SK-N-SH (cell line): ENCODE measurements around the gene METTL15. TPM values are rescaled to one million over a fixed set of nuclear protein-coding genes. Genes with fewer than 3 reads are reported as not detected.

Experiments
- CTCF ChIA-PET: fragments of 300-600, 350-600 bp; formaldehyde crosslinking; extraction: SDS; loops from one replicate; lab custom pipeline; 2021; lab: Yijun Ruan, JAX
- POLR2A ChIA-PET: fragments of 350-600 bp; sonication (Branson Sonifier 250); formaldehyde crosslinking; extraction: SDS; loops from one replicate; lab custom pipeline; 2020; ENCODE audit warnings: antibody characterized with exemption, inconsistent platforms; lab: Yijun Ruan, JAX
- DNase-seq: peaks from one replicate; pipeline ENCODE4 v3.0.0; 2012
- H2AFZ ChIP-seq: fragments of 200-600 bp; sonication (generic); 2 replicates; pipeline ENCODE4 v1.8.1; 2016; ENCODE audit warnings: antibody characterized with exemption, mild to moderate bottlenecking, low read depth
- H3F3A ChIP-seq: fragments of 200-600 bp; sonication (generic); replicated peaks from 2 replicates; pipeline ENCODE3; 2016; ENCODE audit warnings: antibody characterized with exemption, mild to moderate bottlenecking; ENCODE audit not compliant: insufficient read depth
- H3K27ac ChIP-seq, 2 experiments: fragments of 200-500 bp in 1 of 2; fragments of 200-600 bp in 1 of 2; sonication (Bioruptor generic) in 1 of 2; sonication (generic), shearing (Covaris generic) in 1 of 2; 2 replicates each; pipeline versions ENCODE4 v1.5.1 to v1.6.1; 2014 to 2016; ENCODE audit warnings: low read depth in 2 of 2, inconsistent platforms in 1 of 2, low read length in 1 of 2, mild to moderate bottlenecking in 1 of 2, mixed read lengths in 1 of 2
- H3K27me3 ChIP-seq: fragments of 200-600 bp; sonication (generic), shearing (Covaris generic); 2 replicates; pipeline ENCODE4 v1.6.1; 2016; ENCODE audit warnings: mixed run types; ENCODE audit not compliant: insufficient read depth
- H3K36me3 ChIP-seq, 2 experiments: fragments of 200-500 bp in 1 of 2; fragments of 200-600 bp in 1 of 2; sonication (Bioruptor generic) in 1 of 2; sonication (generic) in 1 of 2; replicated peaks in 1 of 2; 2 replicates each; pipeline versions ENCODE3 to v1.5.1; 2014 to 2016; ENCODE audit warnings: low read length in 1 of 2, mild to moderate bottlenecking in 1 of 2; ENCODE audit not compliant: insufficient read depth in 2 of 2, control insufficient read depth in 1 of 2
- H3K4me1 ChIP-seq, 2 experiments: fragments of 200-500 bp in 1 of 2; fragments of 200-600 bp in 1 of 2; sonication (Bioruptor generic) in 1 of 2; sonication (generic), shearing (Covaris generic) in 1 of 2; 2 replicates each; pipeline versions ENCODE4 v1.5.1 to v1.6.1; 2014 to 2016; ENCODE audit warnings: low read depth in 1 of 2, low read length in 1 of 2, mixed run types in 1 of 2; ENCODE audit not compliant: insufficient read depth in 2 of 2, control insufficient read depth in 1 of 2
- H3K4me2 ChIP-seq: fragments of 200-600 bp; sonication (generic), shearing (Covaris generic); 2 replicates; pipeline ENCODE4 v1.6.1; 2017; ENCODE audit warnings: mixed run types
- H3K4me3 ChIP-seq, 2 experiments: fragments of 200-500 bp in 1 of 2; fragments of 200-600 bp in 1 of 2; sonication (Bioruptor generic) in 1 of 2; sonication (generic), shearing (Covaris generic) in 1 of 2; 2 replicates each; pipeline versions ENCODE4 v1.5.1 to v1.8.1; 2014 to 2016; ENCODE audit warnings: low read depth in 2 of 2, inconsistent platforms in 1 of 2, low read length in 1 of 2, mild to moderate bottlenecking in 1 of 2, mixed read lengths in 1 of 2, moderate library complexity in 1 of 2
- H3K79me2 ChIP-seq: fragments of 200-600 bp; sonication (generic); 2 replicates; pipeline ENCODE4 v1.8.1; 2017; ENCODE audit warnings: mild to moderate bottlenecking; ENCODE audit not compliant: insufficient read depth
- H3K9ac ChIP-seq: fragments of 200-600 bp; sonication (generic); 2 replicates; pipeline ENCODE4 v1.6.1; 2017; ENCODE audit warnings: mixed run types
- H3K9me2 ChIP-seq: fragments of 200-600 bp; sonication (generic); 2 replicates; pipeline ENCODE4 v1.6.1; 2017; ENCODE audit warnings: mixed run types
- H3K9me3 ChIP-seq: fragments of 200-600 bp; sonication (generic); 2 replicates; pipeline ENCODE4 v1.6.1; 2017; ENCODE audit warnings: mixed run types, mild to moderate bottlenecking, moderate library complexity
- H4K20me1 ChIP-seq: fragments of 200-600 bp; sonication (generic); 2 replicates; pipeline ENCODE4 v1.6.1; 2017; ENCODE audit warnings: mild to moderate bottlenecking, mixed run types; ENCODE audit not compliant: insufficient read depth
- ELF1 ChIP-seq: IDR thresholded peaks from 2 replicates; pipeline ENCODE4 v1.4.0; 2012
- EZH2phosphoT487 ChIP-seq: fragments of 200-600 bp; sonication (generic); IDR thresholded peaks from 2 replicates; pipeline ENCODE4 v1.6.1; 2017; ENCODE audit warnings: low read depth, mixed run types, mild to moderate bottlenecking, antibody characterized with exemption, moderate library complexity, borderline replicate concordance
- FOSL2 ChIP-seq: IDR thresholded peaks from 2 replicates; pipeline ENCODE4 v1.4.0; 2012; ENCODE audit warnings: low read depth, mild to moderate bottlenecking, moderate library complexity, borderline replicate concordance
- FOXJ3 ChIP-seq: sonication (generic); formaldehyde crosslinking; IDR thresholded peaks from 2 replicates; pipeline ENCODE4 v1.5.1; 2020; ENCODE audit warnings: mild to moderate bottlenecking, missing genetic modification reagents
- FOXM1 ChIP-seq: IDR thresholded peaks from 2 replicates; pipeline ENCODE4 v1.4.0; 2012; ENCODE audit warnings: low read depth, mild to moderate bottlenecking
- GABPA ChIP-seq: IDR thresholded peaks from 2 replicates; pipeline ENCODE4 v1.4.0; 2012; ENCODE audit warnings: low read depth, mild to moderate bottlenecking
- GATA2 ChIP-seq: sonication (generic); formaldehyde crosslinking; IDR thresholded peaks from 2 replicates; pipeline ENCODE4 v1.5.0; 2020; ENCODE audit warnings: mild to moderate bottlenecking, missing genetic modification reagents
- MEF2A ChIP-seq: IDR thresholded peaks from 2 replicates; pipeline ENCODE4 v1.4.0; 2012; ENCODE audit warnings: low read depth, borderline replicate concordance
- MXI1 ChIP-seq: IDR thresholded peaks from 2 replicates; pipeline ENCODE4 v1.6.1; 2012; ENCODE audit warnings: mild to moderate bottlenecking, low read depth, low read length, improper control_type of control experiment
- PBX3 ChIP-seq: IDR thresholded peaks from 2 replicates; pipeline ENCODE4; 2012
- RAD21 ChIP-seq: IDR thresholded peaks from 2 replicates; pipeline ENCODE4 v1.6.1; 2012; ENCODE audit warnings: mild to moderate bottlenecking, low read length
- RXRA ChIP-seq: IDR thresholded peaks from 2 replicates; pipeline ENCODE4 v1.4.0; 2012; ENCODE audit warnings: low read depth, mild to moderate bottlenecking, borderline replicate concordance
- SIN3A ChIP-seq: IDR thresholded peaks from 2 replicates; pipeline ENCODE4 v1.6.1; 2012; ENCODE audit warnings: low read depth, mild to moderate bottlenecking, low read length, moderate library complexity, borderline replicate concordance
- YY1 ChIP-seq: IDR thresholded peaks from 2 replicates; pipeline ENCODE4 v1.4.0; 2012; ENCODE audit warnings: low read depth, mild to moderate bottlenecking
- WGBS: methylation state at CpG from one replicate; pipeline ENCODE4 v1.1.6; 2017; ENCODE audit warnings: low lambda C conversion rate; 5-methylcytosine and 5-hydroxymethylcytosine counted together
- polyA plus RNA-seq, 3 experiments: library from polyadenylated mRNA; depleted of rRNA; stranded (reverse); fragments of >200 nt; gene quantifications; 2 replicates each; pipeline ENCODE4 v1.2.3, GENCODE V29; 2012

The METTL15 gene
- polyA plus RNA-seq, 1 of the 3 experiments (the other 2 are of a cell fraction), result 4.7 TPM

- 99% methylated on average over 4 of the region's 4 CpGs for WGBS
These were observed 124.5 kb downstream of the METTL15 start for GRCh38 chr11:28232649-28233048.

GRCh38 chr11:28241760-28242159 is 133.6 kb downstream of the METTL15 start:
- no peak overlapping the region for H3K27ac ChIP-seq
- no peaks in the 10 kb centered on the region for H3K36me3 ChIP-seq
- H3K4me1 ChIP-seq, result peaks cover 0 to 8% of the 10 kb centered on the region in 2 experiments; a peak in 1 of 4 replicates
- H3K79me2 ChIP-seq, result no peaks in the 10 kb centered on the region
- no peak for DNase-seq
- H3K4me3 ChIP-seq, result no peak overlapping the region
- no peak for TF ChIP-seq RAD21
- TF ChIP-seq FOSL2, result no peak
- no peak for TF ChIP-seq GABPA
- TF ChIP-seq ELF1, result no peak
- no peak for TF ChIP-seq RXRA
- no peak for TF ChIP-seq MEF2A
- no peak for TF ChIP-seq EZH2phosphoT487
- no peak for TF ChIP-seq SIN3A
- TF ChIP-seq MXI1, result no peak
- no peak for TF ChIP-seq PBX3
- no peak overlapping the region for H3K9ac ChIP-seq
- no peaks in the 10 kb centered on the region for H3K27me3 ChIP-seq
- H2AFZ ChIP-seq, result no peak overlapping the region
- H4K20me1 ChIP-seq, result no peaks in the 10 kb centered on the region
- H3K4me2 ChIP-seq, result no peak overlapping the region
- no peaks in the 10 kb centered on the region for H3F3A ChIP-seq
- POLR2A ChIA-PET, result no interaction called here
- H3K9me2 ChIP-seq, result no peaks in the 10 kb centered on the region; the same call in 1 of the 2 replicates
- no peaks in the 10 kb centered on the region for H3K9me3 ChIP-seq
- CTCF ChIA-PET, result interaction anchor here (1.7 kb wide), 1 partner anchor 19 kb away, joined by 4 read pairs; no protein-coding TSS in a partner anchor

More at GRCh38 chr11:28232649-28233048, 124.5 kb downstream of the METTL15 start:
- Histone ChIP-seq H3K27me3 (no peaks in the 10 kb centered on the region), H3K9me2 (no peaks in the 10 kb centered on the region; the same call in 1 of the 2 replicates), H3K4me3 (no peak overlapping the region), H3K79me2 (no peaks in the 10 kb centered on the region; the same call in 1 of the 2 replicates), H3K9ac (no peak overlapping the region), H3K27ac (no peak overlapping the region), H3K4me1 (peaks cover 0 to 6% of the 10 kb centered on the region in 2 experiments; a peak in 2 of 4 replicates)
- no peak for DNase-seq
- POLR2A ChIA-PET, result no interaction called here
- no peak for TF ChIP-seq YY1
- TF ChIP-seq FOXM1, result no peak
- TF ChIP-seq GABPA, result no peak
- TF ChIP-seq PBX3, result no peak
- TF ChIP-seq GATA2 (CRISPR knock-in tag), result no peak
- no peak for TF ChIP-seq FOXJ3
- TF ChIP-seq, all 33 proteins: peak for 0
- Histone ChIP-seq H2AFZ (no peak overlapping the region), H3K4me2 (no peak overlapping the region), H3K36me3 (no peaks in the 10 kb centered on the region), H4K20me1 (no peaks in the 10 kb centered on the region), H3K9me3 (no peaks in the 10 kb centered on the region), H3F3A (peaks cover 6% of the 10 kb centered on the region)
- CTCF ChIA-PET, result no interaction called here
